HG03442 (cell line): ENCODE measurements around the gene FBXO11.

Experiments used
- ATAC-seq: cut with Tn5 transposase; IDR thresholded peaks from one replicate; pipeline ENCODE4 v1.9.1; 2021; ENCODE audit warnings: mild to moderate bottlenecking, moderate library complexity; ENCODE audit not compliant: unreplicated experiment

Gene FBXO11

DNA sequence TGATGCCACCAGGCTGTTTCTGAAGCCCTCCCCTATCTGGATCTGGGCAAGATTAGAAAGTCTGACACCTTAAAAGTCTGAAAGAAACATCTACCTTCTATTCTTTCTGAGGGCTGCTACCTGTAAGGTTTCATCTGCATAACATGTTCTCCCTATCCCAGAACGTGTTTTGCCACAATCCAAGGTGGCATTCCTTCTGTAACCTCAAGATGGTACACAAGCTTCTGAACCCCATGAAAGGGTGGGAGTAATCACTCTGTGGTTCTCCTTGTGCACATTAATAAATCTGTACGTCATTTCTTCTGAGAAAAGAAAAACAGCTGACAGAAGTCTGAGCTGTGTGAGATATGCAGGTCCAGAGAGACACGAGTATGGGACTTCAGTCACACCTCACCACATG lies 165.2 kb downstream of the FBXO11 start:
- no peak for ATAC-seq
